ENCODE results near the gene KAZN. TPM values are rescaled to one million over a fixed set of nuclear protein-coding genes. Genes with fewer than 3 reads are reported as not detected.

The KAZN gene
- 10 to 100 TPM in 1 of 5 donors, 1 to 10 TPM in 4; 1.2 to 50.7 (median 8.3) TPM for total RNA-seq
- 1 to 10 TPM; 3.9 to 6.4 (median 4.6) TPM for polyA plus RNA-seq
- long read RNA-seq, donor 1, result 0 reads
- long read RNA-seq, donor 2, result 0 reads
- long read RNA-seq, donor 3, result 0 reads
- long read RNA-seq, donor 4, result 0 reads
- long read RNA-seq, donor 5, partial matches to known transcripts, result 0 of 1 reads
- long read RNA-seq, donor 5, other reads (novel, unspliced or antisense), result 0 of 1 reads
- long read RNA-seq, donor 6, result 0 reads
- long read RNA-seq, donor 7, partial matches to known transcripts, result 0 of 1 reads
- long read RNA-seq, donor 7, other reads (novel, unspliced or antisense), result 0 of 1 reads
- long read RNA-seq, donor 8, result 0 reads
- long read RNA-seq, donor 9, result 0 reads
- long read RNA-seq, donor 10, result 0 reads

DNA sequence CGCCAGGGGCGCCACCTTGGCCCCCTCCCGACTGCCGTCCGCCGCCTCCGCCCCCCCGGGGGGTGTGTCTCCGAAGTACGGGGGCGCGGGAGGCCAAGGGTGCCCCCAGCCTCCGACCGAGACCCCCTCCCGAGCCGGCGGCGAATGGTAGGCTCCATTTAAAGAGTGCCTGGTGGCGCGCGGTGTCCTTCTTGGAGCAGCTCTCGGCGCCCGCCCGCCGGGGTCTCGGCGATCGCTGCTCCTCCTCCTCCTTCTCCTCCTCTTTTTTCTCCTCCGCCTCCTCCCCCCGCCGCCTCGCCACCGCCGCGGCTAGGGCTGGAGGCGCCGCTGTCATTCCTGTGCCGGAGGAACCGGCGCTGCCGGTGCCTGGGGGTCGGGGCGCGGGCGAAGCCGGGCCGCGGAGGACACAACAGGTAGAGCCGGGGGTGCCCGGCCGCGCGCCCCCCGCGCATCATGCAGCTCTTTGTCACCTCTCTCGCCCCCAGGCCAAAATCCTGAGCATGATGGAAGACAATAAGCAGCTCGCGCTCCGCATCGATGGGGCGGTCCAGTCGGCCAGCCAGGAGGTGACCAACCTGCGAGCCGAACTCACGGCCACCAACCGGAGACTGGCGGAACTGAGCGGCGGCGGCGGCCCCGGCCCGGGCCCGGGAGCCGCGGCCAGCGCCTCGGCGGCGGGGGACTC, at the start of gene KAZN:
KAZN (plus strand) TSS at position 188 of the 685 bp plus-strand sequence.
- peak within 1 kb of the TSS in 4 of 5 donors; percentile 4 to 61 (median 38) for H3K27ac ChIP-seq
- TF ChIP-seq EP300 (IDR thresholded peaks at IDR 0.05), result no peak
- no peak for TF ChIP-seq POLR2A (IDR thresholded peaks at IDR 0.05)
- TF ChIP-seq POLR2AphosphoS5 (IDR thresholded peaks at IDR 0.05), result no peak
- TF ChIP-seq, protein P1, sequence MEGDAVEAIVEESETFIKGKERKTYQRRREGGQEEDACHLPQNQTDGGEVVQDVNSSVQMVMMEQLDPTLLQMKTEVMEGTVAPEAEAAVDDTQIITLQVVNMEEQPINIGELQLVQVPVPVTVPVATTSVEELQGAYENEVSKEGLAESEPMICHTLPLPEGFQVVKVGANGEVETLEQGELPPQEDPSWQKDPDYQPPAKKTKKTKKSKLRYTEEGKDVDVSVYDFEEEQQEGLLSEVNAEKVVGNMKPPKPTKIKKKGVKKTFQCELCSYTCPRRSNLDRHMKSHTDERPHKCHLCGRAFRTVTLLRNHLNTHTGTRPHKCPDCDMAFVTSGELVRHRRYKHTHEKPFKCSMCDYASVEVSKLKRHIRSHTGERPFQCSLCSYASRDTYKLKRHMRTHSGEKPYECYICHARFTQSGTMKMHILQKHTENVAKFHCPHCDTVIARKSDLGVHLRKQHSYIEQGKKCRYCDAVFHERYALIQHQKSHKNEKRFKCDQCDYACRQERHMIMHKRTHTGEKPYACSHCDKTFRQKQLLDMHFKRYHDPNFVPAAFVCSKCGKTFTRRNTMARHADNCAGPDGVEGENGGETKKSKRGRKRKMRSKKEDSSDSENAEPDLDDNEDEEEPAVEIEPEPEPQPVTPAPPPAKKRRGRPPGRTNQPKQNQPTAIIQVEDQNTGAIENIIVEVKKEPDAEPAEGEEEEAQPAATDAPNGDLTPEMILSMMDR (IDR thresholded peaks at IDR 0.05), result no peak
- H3K4me3 ChIP-seq, result peak within 1 kb of the TSS; percentile 46 to 52 (median 46)
- peaks cover 9 to 44% (median 17%) of the 10 kb centered on the region in 4 donors for H3K4me1 ChIP-seq
- peak in 1 of 2 donors; percentile 78 for DNase-seq
- intact Hi-C loops (cut with DNase I; ENCODE audit: low total_unique reads), result no loop called here
- H3K27me3 ChIP-seq, result peaks cover 15 to 66% (median 42%) of the 10 kb centered on the region in 3 donors
- WGBS, 5 donors, result 0 to 3% (median 1%) methylated on average over 46 to 81 of the region's 81 CpGs
- H3K9me3 ChIP-seq, result no peaks in the 10 kb centered on the region
- no peaks in the 10 kb centered on the region for H3K36me3 ChIP-seq

DNA sequence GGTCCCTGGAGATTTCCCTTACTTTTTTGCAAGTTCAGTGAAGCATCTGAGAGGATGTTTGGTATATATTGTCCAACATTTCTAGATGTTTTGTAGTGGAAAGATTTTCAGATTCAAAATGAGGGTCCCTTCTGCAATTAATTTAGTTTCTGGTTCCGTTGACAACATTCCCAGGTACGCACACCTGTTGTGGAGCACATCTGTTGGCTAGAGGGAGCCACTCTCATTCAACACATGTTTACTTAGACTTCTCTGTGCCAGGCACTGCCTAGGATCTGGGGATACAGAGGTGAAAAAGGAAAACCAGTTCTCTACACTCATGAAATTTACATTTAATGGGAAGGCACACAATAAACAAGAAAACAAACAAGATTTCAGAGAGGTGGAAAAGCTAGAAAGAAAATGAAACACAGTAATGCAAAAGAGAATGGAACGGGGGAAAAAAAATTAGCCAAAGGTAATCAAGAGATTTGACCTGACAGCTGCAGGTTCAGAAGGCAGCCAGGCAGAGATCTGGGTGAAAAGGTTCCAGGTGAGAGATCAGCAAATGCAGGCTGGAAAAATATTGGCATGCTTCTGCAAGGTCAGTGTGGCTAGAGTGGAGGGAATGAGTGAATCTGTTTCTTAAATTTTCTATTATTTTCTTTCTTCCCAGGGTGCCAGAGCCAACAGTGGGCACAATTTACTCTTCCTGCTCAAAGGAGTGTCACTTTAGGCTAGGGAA, 48.4 kb upstream of the KAZN start:
- WGBS, 5 donors, result 60 to 83% (median 66%) methylated on average over 3 of the region's 3 CpGs

DNA sequence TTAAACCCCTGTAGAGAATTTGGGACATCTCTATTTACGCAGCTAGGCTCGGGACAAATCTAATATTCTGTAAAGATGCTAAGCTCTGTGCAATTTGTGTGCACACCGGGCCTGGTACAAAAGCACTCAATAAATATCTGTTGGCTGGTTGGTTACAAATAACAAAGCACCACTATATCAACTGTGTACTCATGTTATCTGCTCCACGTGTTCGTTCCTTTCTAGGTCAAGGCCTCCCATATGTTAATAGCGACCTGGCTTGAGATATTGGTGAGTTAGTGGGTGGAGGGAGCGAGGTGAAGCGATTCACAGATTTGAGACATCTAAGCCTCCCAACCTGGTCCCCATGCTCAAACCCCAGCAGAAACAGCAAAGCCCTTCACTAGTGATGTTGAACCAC, 47.1 kb upstream of the KAZN start:
- H3K9me3 ChIP-seq, result no peaks in the 10 kb centered on the region
- TF ChIP-seq, protein P1 (IDR thresholded peaks at IDR 0.05), result no peak
- TF ChIP-seq POLR2A (IDR thresholded peaks at IDR 0.05) (no peak), EP300 (IDR thresholded peaks at IDR 0.05) (no peak), POLR2AphosphoS5 (IDR thresholded peaks at IDR 0.05) (no peak)
- H3K4me3 ChIP-seq, result no peak overlapping the region
- no peak overlapping the region for H3K27ac ChIP-seq
- peaks cover 0 to 15% (median 0%) of the 10 kb centered on the region in 4 donors for H3K4me1 ChIP-seq
- H3K27me3 ChIP-seq, result peaks cover 0 to 7% (median 0%) of the 10 kb centered on the region in 3 donors
- 24 to 55% (median 49%) methylated on average over 8 of the region's 8 CpGs for WGBS, 5 donors
- peak in 1 of 2 donors; percentile 51 for DNase-seq
- H3K36me3 ChIP-seq, result no peaks in the 10 kb centered on the region
- intact Hi-C loops (cut with DNase I; ENCODE audit: low total_unique reads), result no loop called here

More for the DNA sequence above, 48.4 kb upstream of the KAZN start:
- H3K27me3 ChIP-seq, result no peaks in the 10 kb centered on the region
- peaks cover 0 to 15% (median 0%) of the 10 kb centered on the region in 4 donors for H3K4me1 ChIP-seq
- H3K9me3 ChIP-seq, result no peaks in the 10 kb centered on the region
- TF ChIP-seq POLR2A (IDR thresholded peaks at IDR 0.05), result no peak
- no peak for TF ChIP-seq EP300 (IDR thresholded peaks at IDR 0.05)
- TF ChIP-seq POLR2AphosphoS5 (IDR thresholded peaks at IDR 0.05), result no peak
- TF ChIP-seq, protein P1 (IDR thresholded peaks at IDR 0.05), result no peak
- H3K27ac ChIP-seq, result no peak overlapping the region
- DNase-seq, result no peak
- intact Hi-C loops (cut with DNase I; ENCODE audit: low total_unique reads), result no loop called here
- H3K36me3 ChIP-seq, result no peaks in the 10 kb centered on the region
- no peak overlapping the region for H3K4me3 ChIP-seq
